ENCODE measurements around the gene SLC22A23.
A peak's percentile ranks its signal among the peaks of the same experiment; 100 is the strongest.

SLC22A23 gene

DNA sequence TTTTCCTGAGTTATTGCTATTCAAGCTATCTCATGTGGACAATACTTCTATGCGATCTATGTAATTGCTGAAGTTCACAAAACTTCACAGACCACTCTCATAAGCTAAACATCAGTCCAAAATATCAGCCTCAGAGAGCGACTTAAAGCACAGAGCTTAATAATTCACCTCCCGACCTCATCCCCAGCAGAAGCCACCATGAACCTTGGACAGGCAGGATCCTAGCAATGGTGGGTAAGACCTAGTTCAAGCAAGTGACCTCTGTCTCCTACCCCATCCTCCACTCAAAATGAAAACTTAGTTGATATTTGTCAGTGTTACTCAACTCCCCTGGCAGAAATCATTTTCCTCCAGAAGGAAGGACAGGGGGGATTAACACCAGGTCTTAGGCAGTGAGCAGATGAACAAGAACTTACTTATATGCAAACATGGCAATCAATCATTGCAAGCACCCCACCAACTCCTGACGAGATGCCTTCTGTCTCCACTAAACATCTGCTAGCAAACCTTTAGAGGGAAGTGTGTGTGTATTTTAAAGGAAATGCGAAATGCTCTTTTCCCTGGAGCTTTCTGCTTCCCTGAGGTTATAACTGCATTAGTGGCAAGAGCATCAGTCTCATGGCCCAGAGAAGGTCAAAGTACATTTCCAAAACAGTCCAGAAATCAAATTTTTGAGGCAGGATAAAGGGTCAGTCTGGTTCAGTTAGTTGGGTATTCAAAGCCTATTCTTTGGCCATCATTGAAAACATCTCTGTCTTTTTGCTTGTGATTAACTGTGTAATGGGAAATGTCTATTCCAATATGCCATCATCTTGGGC lies 90.0 kb downstream of the SLC22A23 start:
- no peak for DNase-seq

DNA sequence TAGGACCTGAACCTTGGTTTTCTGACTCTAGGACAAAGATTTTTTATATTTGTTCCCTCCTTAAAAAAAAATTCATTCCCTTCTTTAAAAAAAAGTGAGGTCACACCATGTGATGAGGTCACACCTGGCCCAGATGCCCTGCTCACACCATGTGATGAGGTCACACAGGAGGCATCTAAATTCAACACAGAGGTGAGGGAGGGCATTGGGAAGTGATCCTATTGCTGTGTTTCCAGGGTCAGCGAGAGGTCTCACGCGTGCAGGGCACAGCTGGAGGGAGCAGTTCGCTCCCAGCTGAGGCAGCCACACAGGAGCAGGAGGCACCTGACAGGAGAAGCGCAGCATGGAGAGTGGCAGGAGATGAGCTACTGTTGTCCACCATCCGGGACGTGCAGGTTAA lies 92.5 kb downstream of the SLC22A23 start:
- DNase-seq: no peak

DNA sequence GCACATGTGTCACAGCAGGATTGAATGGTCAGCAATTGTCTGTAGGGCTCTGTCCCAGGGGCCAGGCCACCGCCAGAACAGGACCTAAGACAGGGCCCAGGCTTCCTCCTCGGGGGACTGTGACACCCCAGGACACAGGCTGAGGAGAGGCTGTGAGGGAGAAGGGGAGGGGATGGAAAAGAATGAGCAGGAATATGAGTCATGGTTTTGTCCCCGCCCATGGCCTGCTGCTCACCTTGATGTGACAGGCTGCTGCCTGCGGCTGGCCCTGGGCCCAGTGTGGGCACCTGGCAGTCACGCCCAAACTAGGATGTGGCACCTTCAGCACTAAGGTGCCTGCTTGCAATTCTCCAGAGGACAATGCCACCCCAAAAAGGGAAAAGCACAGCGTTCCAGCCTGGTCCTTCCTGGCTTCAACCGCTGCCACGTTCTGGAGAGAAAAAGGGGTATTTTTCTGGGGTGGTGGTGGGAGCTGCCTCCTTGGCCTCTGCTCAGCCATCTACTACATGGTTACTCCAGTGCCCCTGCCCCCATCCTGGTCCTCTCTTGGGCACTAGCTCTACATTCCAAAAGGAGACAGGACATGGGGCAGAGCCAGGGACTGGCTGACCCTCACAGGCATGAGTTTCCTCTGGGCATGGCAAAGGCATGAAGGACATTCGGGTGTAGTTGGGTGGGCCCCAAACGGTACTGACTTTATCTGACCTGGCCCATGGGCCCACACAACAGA lies 93.4 kb downstream of the SLC22A23 start:
- DNase-seq: no peak

DNA sequence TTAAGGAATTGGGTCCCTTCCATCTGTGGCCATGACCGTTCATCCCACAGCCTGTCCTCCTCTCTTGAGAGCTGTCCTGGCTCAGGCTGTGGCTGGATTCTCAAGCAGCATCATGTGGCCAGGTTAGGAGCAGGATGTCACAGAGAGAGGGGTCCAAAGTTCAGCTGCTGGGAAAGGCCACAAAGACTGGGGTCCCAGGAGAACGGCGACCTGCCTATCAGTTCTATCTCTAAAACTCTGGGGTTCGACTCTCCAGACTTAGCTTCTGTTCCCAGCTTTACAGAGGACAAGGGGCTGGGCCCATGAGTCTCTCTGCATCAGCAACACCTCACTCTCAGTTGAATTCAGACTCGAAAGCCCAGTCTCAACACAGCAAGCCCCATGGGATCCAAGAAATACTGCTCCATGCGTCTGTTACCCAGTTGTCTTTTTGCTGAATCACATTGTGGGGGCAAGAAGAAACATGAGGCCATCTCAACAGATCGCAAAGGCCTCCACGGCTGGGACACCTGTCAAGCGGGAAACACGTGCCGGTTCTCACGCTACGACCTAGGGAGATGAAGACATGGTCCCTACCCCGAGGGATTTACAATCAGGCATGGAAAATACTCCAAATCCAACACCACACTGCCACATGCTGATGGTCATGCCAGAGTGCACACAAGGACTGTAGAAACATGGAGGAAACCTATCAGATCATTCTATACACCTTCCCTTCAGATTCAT lies 95.4 kb downstream of the SLC22A23 start:
- DNase-seq: no peak

DNA sequence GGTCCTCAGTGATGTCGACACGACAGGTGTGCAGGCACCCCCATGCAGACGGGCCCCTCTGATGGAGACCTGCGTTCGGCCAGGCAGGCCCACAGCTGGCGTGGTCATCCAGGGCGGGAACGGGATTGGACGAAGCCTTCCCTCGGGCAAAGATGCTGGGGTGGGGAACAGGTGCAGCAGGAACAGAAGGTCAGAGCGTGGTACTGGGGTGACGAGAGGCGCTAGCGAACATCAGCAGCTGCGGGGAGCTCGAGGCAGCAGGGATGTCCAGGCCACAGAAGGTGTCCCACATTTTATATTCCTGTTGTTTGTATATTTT lies 96.2 kb downstream of the SLC22A23 start:
- DNase-seq: no peak

DNA sequence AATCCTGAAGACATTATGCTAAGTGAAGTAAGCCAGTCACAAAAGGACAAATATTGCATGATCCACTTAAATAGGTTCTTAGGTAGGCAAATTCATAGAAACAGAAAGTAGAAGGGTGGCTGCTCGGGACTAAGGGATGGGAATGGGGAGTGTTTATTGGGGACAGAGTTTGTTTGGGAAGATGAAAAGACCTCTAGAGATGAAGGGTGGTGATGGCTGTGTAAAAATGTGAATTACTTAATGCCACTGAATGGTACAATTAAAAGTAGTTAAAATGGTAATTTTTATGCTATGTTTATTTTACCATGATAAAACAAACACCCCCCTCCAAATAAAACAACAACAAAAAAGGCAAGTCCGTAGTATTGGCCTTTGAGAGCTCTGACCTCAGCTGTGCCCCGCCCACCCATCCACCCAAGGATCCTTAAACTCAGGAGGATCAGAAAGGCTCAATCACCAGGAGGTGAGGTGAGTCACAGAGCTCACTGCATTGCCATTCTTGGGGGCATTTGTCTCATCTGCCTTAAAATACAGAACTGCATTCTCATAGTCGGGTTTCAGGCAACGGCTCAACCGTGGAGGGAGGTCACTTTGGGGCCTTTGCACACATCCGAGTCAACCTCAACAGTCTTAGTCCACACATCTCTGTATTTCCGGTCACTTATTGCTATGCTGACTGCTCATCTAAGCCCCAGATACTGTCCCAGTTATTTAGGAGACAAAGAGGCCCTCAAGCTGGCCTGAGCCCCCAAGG lies 96.7 kb downstream of the SLC22A23 start:
- DNase-seq: no peak

DNA sequence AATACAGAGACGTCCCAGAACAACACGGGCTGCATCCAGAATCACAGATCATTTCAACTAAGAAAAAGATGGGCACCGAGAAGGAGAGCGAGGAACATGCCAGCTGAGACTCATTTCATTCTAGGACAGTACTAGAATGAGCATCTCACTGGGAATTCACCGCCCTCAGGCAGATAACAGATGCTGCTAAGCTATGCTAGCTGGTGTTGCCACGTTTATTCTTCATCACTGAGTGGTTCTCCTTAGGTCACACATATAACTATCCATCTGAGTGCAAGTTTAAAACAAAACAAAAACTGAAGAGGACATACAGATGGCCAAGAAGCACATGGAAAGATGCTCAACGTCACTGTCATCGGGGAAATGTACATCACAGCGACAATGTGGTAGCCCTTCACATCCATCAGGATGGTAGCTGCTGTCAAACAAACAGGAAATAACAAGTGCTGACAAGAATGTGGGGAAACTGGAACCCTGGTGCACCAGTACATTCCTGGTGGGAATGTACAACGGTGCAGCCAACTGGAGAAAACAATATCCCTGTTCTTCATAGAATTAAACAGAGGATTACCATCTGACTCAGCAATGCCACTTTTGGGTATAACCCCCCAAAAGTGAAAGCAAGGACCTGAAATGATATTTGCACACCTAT lies 97.6 kb downstream of the SLC22A23 start:
- DNase-seq: no peak

DNA sequence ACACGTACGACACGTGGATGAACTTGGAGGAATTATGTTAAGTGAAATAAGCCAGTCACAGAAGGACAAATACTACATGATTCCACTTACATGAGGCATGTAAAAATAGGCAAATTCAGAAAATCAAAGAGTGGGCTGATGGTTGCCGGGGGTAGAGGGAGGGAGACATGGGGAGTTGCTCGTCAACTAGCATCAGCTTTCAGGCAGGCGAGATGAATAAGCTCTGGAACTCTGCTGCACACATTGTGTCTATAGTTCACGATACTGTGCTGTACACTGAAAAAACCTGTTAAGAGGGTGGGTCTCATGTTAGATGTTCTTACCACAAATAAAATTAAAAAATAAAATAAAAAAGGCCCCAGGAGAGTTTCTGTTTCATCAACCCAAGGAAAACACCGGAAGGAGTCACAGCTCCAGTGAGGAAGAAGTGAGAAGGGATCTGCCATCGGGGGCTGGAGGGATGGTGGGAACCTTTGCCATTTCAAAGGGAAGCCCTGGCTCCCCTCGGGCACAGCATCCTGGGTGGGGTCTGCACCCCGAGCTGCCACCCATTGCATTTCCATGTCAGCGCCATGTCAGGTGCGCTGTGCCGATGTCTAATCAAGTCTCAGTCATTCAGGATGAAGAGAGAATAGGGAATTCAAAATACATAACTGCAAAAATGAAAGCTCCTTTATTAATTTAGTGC lies 98.3 kb downstream of the SLC22A23 start:
- no peak for DNase-seq

DNA sequence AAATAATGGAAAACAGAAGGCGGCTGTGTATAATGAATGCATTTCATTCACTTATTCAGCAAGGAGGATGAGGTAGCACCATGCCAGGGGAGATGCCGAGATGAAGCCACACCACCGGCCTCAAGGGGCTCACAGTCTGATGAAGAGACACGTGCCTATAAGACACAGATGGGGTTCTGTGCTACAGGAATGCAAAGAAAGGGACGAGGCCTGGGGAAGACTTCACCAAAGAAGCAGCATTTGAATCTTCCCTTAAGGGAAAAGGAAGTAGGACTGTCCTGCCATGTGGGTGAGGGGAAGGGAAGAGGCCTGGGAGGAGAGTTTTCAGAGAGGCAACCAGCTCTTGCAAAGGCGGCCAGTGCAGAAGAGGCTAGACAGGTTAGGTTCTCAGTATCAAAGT lies 99.2 kb downstream of the SLC22A23 start:
- DNase-seq: no peak

DNA sequence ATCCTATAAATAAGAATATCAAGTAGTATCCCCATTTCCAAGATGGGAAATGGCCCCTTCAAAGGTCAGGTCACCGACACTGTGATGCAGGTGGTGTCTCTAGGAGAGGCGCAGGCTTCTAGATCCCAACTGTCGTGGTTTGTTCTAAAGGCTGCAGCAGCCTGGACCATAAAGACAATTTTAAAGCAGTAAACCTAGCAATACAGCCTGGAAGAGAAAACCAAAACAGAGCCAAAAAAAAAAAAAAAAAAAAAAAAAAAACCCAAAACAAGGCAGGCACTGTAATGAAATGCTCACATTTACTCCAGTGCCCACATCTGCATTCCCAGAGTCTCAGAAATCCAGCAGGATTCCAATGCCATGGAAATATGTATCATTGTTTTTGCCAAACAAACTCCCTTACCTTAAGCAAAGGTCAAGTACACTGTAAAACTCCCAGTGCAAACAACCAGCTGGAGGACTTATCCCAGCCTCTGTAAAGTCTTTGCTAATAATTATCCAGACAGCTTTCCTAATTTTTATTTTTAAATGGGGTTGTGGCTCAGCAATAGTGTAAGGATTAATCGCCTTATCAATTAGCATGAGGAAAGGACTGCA lies 99.9 kb downstream of the SLC22A23 start:
- no peak for DNase-seq

DNA sequence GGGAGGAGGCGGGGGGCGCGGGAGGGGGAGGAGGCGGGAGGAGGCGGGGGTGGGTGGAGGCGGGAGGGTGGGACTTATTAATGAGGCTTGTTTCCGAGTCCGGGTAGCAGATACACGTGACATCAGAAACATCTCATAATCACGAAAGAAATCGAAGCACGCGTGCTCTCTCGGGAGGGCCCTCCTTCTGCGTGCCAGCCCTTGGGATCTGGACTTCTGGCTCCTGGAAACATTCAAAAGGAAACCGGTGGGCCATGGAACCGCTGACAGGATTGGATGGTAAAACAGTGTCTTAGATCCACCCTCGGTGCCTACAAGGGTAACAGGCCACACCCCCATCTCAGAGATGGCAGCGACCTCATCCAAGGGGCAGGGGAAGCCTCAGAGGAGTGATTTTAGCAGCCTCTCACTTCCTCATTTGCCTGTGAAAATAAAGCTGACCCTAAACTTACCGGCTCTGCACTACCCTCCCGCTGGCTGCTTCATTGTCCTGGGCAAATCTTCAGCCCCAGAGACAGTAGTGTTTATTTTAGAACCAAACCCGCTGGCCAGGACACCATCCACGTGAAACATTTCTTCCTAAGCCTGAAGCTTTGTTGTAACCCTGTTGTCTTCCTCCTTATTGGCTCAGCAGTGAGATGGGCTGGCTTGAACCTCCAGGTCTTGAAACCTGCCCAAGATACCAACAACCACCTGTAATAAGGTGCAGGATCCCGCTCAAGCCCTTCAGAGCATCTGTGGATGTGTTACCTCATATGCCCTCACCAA lies 100.6 kb downstream of the SLC22A23 start:
- DNase-seq: peak; percentile 54

DNA sequence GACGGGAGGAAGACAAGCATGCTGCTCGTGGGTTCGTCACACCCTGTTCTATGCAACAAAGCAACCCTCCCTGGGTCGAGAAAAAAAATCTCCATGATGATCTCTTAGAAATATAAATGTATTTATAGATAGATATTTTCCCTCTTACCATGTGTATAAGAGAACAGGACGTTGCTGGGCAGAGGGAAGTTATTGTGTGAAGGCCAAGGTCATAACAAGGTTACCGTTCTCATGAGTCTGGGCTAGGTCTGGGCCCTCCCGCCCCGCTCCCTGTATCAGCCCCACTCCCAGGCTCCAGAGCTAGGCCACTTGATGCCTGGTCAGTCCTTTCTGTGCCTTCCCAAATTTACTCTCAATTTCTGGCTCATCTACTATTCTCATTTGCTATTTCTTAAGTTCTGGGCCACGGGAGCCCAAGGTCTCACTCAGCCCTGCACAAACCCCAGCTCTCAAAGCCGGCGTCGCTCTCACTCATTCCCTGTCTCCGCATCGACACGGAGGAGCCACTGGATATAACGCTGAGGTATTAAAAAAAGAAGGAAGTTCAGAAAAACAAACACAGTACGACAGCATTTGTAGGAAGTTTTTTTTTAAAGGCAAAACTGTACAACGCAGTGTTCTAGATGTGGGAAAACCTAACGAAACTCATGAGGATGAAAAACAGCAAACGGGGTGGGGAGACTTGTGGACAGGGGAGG lies 101.3 kb downstream of the SLC22A23 start:
- no peak for DNase-seq

DNA sequence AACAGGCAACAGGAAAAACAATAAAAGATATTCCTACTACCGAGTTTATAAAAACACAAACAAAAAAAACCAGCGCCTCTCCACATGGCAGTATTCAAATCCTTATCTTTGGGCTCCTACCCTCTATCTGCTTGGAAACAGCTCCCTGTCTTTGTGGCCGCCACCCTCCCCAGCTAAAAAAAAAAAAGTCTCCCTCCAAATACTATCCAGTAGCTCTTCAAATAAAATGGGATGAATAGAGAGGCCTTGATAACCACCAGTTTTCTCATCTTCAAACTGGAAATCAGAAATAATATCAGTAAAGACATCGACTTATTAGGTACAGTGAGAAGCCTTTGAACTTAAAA lies 101.9 kb downstream of the SLC22A23 start:
- no peak for DNase-seq

DNA sequence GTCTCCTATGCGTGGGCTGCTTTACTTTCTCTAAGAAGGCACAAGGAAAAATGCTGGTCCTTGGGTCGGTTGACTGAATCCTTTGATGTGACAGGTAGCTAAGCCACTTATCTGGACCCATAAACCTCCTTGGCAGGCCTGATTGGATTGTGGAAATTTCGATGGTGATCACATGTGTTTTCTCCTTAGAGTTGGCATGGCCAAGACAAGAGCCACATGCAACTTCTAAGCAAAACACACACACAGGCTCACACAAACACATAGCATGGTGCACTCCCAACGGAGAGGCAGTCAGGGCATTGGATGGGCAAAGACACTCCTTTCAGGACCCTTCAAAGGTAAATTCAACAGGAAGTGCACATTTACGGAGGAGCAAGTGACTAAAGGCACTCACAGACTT lies 102.9 kb downstream of the SLC22A23 start:
- DNase-seq: no peak

DNA sequence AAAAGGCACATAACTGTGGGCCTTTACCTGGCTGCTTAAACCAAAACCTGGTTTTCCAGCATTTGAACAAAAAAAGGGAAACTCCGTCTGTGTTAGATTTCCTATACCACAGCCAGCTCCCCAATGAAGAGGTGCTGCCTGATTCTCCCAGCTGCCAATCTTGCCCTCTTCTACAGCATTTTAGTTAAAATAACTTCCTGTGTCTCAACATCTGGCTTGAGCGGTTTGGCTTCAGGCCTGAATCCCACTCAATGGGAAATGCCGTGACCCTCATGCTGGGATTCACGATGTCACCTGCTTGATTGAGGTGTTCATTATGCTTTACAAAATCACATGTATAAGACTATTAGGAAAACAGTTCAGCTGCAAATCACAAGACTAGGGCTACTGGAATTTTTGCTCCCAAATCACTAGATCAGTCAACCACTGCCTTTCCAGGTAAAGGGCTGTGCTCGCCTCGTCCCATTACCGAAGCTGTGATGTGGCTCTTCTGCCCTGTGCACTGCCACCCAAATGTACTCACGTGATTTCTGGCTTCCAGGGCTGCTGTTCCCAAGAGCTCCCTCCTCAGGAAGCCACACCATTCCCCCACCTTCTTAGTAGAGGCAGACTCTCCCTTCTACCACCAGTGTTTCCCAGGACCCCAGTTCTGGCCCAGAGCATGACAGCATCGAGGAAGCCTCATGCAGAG lies 103.5 kb downstream of the SLC22A23 start:
- no peak for DNase-seq

DNA sequence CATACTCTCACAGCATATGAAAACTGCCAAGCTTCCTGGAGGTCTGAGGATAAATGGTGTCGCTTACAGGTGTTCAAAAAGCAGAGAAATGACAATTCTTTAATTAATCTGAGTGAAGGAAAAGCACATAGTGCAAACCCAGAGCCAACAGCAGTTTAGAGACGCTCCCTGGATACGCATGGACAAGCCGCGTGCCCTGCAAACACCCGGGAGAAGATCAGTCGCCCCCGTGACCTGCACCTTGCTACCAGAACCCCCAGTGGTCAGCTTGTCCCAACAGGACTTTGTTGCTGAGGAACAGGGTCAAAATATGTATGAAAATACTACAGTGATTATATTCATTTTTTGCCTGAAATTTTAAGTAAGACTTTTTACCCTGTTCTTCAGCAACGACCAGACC lies 104.2 kb downstream of the SLC22A23 start:
- no peak for DNase-seq

DNA sequence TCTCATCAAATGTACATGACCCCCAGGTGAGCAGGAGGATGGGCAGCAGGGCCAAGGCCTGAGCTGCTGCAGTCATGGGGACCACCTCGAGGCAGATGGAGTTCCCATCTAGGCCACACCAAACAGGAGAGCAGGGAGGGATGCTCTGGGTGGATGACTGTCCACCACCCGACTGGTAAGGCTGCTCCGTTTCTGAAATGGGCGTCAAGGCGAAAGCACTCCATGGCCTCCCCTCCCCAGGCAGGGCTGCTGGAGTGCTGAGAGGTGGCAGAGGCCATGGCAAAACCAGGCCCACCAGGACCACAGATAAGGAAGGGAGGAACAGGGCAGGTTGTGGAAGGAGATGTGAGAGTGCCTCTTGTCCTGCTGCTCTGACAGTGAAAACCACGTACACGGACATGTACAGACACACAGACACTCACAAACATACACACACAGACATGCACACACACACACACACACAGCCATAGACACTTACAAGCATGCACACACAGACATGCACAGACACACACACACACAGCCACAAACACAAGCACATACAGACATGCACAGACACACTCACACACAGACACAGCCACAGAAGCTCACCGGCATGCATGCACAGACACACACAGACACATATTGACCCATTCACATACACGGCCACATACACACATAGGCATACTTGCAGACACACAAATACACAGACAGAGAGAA lies 104.9 kb downstream of the SLC22A23 start:
- DNase-seq: no peak

DNA sequence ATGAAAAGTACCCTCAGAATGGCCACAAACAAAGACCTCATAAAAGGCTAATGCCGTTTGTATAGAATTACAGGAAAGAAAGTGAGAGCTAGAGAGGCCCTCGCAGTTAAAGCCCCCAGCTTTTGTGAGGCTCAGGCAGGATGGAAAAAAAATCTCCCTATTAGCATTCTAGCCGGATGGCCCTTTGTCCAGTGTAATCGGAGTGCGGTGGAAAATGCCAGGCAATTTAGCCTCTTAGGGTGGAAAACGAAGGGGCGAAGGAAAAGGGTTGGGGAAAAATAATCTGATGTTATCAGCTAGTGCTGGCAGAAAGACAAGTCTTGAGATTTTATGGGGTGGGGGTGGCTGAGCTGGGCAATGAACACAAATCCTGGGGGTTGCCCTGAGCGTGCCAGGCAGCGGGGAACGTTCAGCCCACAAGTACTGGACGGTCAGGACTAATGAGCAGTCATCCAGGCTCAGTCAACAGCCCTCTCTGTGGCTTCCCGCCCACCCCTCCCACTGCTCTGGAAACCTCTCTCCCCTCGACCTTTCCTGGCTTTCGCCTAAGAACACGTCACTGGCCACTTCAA lies 105.7 kb downstream of the SLC22A23 start:
- DNase-seq: no peak
